GDM1 (cell line): ENCODE results near the gene SLC37A2.

Experiments
- DNase-seq: peaks from one replicate; lab custom pipeline; 2025; lab: John Stamatoyannopoulos, UW

The SLC37A2 gene

DNA sequence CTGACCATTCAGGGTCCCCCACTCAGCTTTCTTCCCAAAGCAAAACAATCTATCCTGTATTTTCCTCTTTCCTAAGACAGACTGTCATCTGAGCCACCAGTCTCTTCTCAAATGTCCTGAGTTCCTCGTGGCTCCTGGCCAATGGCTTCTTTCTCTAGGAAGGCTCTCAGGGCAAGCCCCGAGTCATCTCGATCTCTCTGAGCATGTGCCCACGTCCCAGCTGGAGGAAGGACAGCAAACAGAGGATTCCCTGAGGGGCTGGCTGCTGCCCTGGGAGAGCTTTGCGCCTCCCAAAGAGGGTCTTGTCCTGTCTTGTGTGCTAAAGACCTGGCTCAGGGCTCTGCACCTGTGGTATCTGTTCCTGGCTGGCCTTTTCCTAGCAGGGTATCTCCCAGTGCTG lies 8.3 kb downstream of the SLC37A2 start:
- DNase-seq = no peak

DNA sequence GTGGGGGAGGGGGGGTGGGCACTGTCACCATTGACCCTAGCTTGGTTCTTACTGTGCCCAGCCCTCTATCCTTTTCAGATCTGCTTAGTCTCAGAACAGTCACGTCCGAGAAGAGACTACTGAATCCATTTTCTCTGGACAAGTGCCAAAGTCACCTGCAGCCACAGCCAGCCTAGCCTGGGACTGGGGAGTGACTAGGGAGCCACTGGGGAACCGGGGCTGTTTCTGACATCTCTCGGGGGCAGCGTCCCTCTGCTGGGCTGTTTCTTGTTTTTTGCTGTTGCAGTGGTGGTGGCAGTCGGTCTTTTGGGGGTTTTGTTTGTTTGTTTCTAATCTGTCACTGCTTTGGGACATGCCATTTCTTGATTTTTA lies 8.7 kb downstream of the SLC37A2 start:
- no peak for DNase-seq

DNA sequence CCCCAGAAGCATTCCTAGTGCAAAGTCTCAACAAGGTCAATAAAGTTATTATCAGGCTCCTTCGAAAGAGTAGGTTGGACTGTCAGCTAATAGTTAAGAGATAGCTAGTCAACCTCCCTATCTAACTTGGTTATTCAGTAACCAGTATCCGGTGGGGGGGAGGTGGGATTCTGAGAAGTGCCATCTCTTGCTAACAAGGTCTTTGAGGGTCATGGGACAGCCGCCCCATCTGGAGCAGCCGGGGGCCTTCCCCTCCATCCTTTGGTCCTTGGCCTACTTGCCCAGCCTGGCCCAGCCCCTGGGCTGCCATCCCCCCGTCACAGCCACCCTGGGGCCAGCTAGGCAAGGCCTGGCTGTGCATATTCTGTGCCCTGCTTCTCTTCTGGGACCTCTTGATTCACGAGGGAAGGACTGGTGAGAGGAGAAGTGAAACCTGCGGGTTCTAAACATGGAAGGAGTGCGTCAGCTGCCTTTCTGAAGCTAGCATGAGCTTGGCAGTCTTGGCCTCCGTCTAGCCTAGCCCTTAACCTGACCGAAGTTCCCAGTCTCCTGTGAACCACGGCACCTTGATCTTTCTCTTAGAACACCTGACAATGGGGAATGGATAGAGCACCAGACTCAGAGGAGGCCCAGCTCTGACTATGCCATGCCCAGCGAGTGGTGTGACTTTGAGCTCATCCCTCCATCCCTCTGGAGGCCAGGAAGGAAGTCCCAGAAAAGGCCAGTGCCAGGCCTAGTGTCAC lies 9.3 kb downstream of the SLC37A2 start:
- no peak for DNase-seq

- DNase-seq = no peak
Measured at GRCh38 chr11:125072961-125073590, 10.0 kb downstream of the SLC37A2 start.

DNA sequence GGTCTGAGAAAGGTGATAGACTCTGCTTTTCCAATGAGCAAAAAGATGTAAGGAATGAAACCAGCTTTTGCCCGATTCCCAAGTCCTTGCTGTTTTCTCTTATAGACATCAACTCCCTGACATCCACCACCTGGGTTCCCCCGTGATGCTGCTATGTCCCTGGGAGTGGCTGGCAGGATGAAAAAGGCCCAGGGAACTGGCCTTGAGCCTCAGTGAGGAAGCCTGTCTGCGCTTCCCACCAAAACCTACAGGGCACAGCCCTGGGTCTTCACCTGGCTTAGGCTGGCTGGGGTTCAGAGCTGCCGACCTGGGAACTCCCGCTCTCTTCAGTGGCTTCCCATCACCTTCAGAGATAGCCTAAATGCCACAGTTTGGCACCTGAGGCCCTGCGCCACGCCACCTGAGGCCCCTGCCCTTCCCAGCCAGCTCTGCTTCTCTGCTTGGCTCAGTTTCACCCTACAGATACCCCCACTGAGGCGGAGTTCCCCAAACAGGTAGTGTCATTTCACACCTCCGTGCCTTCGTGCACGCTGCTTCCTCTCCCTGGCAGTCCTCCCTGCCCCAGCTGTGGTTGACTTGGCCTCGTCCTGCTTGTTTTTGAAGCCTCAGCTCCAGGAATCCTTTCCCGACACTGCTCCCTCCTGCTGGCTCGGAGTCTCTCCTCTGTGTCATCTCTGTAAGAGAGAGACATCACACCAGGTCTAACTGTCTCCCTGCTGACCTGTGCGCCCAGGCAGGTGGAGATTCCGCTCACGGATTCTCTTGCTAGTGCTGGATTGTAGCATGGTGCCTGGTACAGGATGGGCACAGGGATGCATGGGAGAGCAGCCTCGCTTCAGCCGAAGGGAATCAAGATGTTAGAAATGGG lies 10.7 kb downstream of the SLC37A2 start:
- no peak for DNase-seq

- no peak for DNase-seq
Measured at GRCh38 chr11:125074511-125075241, 11.6 kb downstream of the SLC37A2 start.

GRCh38 chr11:125075242-125075625 lies 12.1 kb downstream of the SLC37A2 start:
- DNase-seq = no peak

DNA sequence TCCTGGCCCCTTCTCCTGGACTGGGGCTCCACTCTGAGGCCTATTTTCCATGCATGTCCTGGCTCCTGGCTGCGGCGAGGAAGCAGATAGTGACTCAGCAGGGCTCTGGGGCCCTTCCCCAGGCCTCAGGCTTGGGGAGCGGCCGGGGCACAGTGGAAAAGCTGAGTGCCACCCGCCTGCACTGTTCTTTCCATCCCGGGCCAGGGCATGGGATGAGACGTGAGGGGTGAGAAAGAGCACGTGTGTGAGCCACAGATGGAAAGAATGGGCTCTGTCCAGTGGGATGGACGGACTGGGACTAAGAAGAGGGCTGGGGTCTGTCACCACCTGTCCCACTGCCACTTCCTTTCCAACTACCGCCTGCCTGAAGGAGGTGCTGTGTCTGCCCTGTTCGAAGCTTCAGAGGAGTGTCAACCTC lies 12.8 kb downstream of the SLC37A2 start:
- DNase-seq = no peak

DNA sequence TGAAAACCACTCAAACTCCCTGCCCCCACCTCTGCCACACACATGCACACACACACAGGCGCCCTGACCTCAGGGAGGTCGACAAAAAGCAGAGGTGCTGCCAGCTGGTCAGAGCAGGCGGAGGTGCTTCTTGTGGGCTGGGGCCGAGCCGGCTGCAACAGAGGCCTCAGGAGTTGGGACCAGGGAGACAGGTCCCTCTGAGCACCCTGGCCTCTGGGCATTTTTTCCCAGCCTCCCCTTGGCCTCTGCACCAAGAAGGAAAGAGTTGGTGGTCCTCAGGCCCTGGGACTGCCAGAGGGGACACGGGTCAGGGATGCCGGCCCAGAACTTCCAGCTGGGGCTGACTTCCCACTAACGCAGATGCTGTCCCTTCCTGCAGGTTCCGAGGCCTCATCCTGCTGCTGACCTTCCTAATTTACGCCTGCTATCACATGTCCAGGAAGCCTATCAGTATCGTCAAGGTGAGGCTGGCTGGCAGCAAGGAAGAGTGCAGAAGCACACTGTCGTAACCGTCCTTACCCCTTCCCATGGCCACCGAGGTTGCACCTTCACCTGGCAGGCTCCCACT lies 13.4 kb downstream of the SLC37A2 start:
- DNase-seq = no peak

- no peak for DNase-seq
Measured at GRCh38 chr11:125078016-125078415, 14.9 kb downstream of the SLC37A2 start.

DNA sequence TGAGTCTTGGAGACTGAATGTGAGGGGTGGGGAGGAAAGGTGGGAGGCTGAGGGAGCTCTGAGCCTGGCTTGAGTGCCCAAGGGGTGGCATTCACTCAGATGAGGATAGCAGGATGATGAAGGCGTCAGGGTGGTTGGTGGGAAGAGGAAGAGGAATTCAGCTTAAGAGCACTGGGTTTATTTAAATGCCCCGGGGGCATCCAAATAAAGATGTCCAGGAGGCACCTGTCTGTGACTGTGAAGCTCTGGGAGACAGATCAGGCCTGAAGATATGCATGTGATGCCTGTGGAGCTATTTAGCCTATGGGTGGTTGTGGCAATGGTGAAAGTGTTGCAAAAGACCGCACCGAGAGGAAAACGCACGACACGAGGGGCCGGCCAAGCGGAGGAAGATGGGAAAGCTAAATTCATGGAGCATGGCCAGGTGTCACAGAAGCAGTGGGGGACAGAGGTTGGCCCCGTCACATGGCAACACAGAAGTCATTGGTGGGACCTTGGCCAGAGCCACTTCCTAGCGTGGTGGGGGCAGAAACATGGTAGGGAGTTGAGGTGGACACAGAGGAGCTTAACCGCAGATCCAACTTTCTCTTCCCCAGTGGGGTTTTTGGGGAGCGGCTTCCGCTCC lies 15.5 kb downstream of the SLC37A2 start:
- DNase-seq = no peak

DNA sequence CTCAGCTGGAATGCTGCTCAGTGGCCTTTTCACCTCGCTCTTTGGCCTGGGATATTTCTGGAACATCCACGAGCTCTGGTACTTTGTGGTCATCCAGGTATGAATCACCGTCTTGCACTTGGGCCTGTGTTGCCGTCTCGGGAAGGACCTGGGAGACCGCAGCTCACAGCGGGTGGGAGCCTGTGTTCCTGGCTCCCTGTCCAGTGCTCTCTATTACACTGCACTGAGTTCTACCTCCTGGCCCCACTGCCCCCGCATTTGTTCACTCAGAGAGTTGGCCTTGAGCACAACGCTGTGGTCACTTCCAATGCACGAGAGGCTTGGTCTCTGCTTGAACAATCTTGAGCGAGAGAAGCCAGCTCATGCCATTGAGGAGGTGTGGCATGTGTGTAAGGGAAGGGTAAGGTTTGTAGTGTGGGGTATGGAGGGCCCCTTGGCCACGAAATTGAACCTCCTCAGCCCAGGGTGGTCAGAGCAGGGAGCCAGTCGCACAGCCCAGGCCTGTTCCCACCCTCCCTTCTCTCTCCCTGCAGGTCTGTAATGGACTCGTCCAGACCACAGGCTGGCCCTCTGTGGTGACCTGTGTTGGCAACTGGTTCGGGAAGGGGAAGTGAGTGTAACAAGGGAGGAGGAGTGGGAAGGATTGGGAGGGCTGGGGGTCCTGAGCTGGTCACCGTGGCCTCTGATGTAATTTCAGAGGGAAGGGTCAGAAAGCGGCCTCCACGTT lies 16.2 kb downstream of the SLC37A2 start:
- DNase-seq = no peak

DNA sequence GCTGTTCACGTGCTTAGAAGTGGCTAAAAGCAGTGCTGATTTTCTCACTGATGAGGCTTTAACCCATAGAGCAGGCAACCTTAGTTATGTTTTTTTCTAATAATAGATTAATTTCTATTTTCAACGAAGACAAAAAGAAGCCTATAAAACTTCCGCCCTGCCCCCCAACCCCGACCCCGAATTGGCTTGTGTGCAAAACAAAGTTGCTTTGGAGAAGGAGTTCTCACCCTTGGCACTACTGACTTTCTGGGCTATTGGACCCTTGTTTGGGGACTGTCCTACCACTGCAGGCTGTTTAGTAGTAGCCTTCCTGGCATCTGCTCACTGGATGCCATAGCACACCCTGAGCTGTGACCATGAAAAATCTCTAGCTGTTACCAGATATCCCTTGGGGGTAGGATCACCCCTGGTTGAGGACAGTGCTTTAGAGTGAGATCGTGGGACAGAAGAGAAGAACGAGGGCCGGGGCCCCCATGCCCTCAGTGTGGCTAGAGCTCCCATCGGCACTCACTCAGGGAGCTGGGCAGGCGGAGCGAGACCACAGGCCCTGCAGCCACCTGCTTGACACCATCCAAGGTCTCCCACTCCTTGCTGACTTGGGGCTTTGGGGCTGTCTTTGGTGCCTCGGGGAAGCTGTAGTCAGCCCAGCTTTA lies 16.9 kb downstream of the SLC37A2 start:
- DNase-seq = no peak

DNA sequence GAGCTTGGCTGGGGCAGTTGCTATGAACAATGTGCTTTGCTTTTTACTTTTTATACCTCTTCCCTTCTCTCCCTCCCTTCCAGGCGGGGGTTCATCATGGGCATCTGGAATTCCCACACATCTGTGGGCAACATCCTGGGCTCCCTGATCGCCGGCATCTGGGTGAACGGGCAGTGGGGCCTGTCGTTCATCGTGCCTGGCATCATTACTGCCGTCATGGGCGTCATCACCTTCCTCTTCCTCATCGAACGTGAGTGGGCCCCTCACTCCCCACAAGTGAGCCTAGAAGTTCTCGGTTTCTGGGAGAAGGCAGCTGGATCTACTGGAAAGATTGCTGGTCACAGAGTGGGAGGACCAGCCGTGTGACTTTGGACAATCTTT lies 17.4 kb downstream of the SLC37A2 start:
- DNase-seq = no peak

- DNase-seq = no peak
Measured at GRCh38 chr11:125081098-125081798, 18.1 kb downstream of the SLC37A2 start.

DNA sequence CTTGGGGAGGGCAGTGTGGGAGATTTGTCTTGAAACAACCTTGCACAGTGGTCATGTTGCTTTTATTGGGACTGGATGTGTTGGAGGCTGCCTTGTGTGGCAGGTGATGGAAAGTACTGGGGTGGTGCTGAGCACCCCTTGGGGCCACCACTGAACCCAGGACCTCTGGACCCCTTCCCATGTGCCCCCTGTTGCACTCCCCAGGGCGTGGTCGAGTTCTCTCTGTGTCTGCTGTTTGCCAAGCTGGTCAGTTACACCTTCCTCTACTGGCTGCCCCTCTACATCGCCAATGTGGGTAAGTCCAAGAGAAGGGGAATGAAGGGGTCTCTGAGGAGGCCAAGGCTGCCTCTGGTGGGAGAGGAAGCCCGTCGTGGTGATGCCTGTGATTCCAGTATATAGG lies 18.9 kb downstream of the SLC37A2 start:
- no peak for DNase-seq

GRCh38 chr11:125082611-125083311 lies 19.7 kb downstream of the SLC37A2 start:
- no peak for DNase-seq

GRCh38 chr11:125083312-125084056 lies 20.4 kb downstream of the SLC37A2 start:
- DNase-seq = no peak
